Lung microvascular endothelial cell (primary cell): ENCODE data around the gene LYSMD4. TPM values are rescaled to one million over a fixed set of nuclear protein-coding genes. Genes with fewer than 3 reads are reported as not detected.

ENCODE experiments used
- DNase-seq, 2 donors: peaks; one replicate each; pipeline versions ENCODE4 v3.0.0 to v3.0.0-alpha.2; 2010; ENCODE audit warnings: low read depth in 2 of 2
- total RNA-seq: library from RNA; depleted of rRNA; stranded (reverse); fragments of >200 nt; gene quantifications from 2 replicates; pipeline ENCODE4 v1.2.1, GENCODE V29; 2014

Gene LYSMD4
- total RNA-seq, 1 donor from 2014 or later, result 5.6 TPM

DNA sequence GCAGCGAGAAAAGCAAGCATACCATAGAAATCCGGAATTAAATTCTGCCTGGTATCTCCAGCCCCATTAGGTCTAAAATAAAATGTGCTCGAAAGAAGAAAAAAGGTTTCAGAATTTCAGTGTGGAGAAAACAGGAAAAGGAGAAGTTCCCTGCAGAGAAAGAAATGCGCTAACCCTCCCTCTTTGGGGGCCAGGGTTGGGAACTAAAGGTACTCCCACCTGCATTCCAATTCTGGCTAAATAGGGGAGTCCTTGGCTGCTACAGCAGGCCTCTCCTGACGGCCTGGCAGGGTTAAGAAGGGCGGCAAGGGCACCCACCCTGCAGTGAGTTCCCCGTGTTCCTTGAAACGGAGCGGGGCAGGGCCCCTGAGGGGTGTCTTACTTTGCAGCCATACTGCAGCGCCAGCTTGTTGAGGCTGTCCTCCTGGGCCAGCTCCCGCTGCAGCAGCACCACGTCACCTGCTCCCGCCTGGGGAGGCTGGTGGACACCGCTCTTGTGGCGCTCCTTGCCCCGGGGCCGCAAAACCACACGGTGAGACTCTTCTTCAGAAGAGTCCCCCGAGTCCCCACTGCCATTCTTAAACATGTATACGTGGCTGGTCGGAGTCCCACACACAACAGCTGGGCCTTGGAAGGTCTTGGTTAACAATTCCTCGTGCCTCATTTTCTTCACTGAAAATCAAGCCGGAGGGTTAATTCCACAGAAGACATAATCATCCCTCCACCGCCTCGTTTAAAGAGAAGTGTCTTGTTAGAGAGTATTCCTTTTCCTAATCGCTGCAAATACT, 1.7 kb downstream of the LYSMD4 start:
- DNase-seq, result no peak

DNA sequence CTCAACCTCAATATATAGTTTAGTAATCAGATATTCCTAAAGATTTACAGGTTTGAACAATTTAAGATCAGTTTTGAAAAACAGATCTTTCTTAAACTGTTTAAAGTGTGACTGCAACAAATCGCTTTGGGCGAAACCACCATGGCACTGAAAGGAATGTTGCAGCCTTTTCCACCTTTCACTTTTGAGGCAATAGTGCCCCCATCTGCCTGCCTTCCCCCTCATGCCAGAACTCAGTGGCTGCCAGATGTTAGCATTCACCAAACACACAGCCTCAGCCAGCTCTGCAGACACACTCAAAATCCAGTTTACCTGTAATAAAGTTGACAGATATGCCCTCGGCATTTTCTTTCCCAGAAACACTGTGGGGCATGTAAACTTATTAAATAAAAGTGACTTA, 3.3 kb downstream of the LYSMD4 start:
- peak; percentile 67 to 74 for DNase-seq

DNA sequence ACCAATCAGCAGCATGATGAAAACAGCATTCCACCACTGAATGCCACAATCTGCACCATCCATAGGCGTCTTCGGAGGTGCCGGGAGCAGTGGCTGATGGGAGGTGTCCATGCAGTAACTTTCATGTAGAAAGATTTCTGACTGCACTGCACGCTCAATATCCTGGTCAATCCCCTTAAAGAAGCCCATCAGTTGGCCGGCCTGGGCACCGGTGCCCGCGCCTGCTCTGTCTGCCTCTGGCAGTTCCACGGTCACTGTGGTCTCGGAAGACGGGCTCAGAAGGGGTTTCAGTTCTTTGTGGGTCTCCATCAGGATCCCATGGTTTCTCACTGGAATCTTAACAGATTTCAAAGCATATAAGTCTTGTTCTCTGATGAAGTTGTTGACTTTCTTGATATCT, 3.9 kb downstream of the LYSMD4 start:
- no peak for DNase-seq

DNA sequence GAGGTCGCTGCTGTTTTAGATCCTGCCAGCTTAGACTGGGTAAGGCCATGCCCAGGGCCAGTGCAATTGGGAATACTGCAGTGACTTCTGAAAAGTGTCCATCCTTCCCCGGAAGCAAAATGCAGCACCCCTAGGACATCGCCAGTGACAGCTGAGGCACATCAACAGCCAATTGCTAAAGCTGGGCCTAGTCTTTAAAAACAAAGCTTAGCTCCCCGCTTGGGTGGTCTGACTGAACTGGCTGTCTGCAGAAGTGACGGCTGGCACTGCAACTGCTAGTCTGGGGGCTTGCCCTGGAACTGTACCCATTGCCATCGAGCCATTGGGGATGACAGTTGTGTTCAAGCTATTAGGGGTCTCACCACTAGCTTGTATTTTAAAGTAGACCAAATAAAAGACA, 4.3 kb downstream of the LYSMD4 start:
- DNase-seq, result no peak

DNA sequence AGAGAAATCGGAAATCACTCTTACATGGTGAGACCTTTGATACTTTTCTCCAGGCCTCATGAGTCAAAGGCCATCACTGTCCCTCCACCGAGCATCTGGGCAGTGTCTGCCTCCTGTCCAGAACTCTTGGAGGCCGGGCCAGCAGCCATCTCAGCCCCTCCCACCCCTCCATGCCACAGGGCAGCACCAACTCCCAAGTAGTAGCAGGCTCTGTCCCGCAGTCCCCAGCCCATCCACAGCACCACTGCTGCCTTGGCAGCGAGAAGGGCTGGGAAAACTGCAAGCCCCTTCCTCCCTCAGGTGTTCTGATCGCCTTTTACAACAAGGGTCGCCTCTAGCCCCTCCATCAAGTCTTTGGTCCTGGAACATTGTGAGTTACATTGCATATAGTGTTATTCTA, 5.5 kb downstream of the LYSMD4 start:
- no peak for DNase-seq

DNA sequence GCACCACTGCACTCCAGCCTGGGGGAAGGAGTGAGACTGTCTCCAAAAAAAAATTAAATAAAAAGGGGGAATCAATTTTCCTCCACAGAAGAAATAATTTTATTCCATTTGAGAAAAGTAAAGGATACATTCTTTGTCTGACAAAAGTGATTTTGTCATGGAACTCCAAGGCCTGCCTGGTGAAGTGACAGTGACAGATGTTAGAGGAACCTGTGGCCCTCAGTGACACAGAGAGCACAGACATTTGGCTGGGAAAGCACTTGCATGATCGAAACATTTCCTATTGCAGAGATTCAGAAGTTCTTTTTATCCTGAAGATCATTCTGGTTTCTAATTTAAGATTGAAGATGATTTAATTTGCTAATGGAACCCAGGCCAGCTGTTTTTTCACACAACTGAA, 5.9 kb downstream of the LYSMD4 start:
- DNase-seq, result no peak

DNA sequence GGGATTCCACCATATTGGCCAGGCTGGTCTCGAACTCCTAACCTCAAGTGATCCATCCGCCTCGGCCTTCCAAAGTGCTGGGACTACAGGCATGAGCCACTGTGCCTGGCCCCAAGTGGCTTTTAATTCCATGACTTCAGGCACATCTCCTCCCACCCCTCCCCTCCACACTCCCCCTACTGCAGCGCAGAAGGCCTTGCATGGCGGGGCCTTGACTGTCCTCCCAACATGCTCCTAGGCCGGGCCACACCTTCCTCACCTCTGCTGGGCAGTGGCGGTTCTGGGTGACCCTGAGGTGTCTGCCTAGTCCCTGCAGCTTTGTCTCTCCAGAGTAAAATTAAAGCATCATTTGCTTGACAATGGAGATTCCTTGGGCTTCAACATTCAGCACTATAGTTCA, 6.9 kb downstream of the LYSMD4 start:
- no peak for DNase-seq

DNA sequence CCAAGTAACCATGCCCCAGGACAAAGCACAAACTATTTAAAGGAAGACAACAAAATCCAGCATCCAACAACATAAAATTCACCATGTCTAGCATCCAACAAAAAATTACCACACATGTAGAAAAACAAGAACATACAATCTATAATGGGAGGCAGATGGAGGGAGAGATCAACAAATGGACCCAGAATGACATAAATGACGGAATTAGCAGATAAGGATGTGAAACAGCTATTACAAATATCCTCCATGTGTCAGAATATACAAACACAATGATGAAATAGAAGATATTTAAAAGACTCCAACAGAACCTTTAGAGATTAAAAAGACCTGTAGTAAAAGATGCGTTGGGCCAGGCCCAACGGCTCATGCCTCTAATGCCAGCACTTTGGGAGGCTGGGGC, 10.8 kb downstream of the LYSMD4 start:
- no peak for DNase-seq

DNA sequence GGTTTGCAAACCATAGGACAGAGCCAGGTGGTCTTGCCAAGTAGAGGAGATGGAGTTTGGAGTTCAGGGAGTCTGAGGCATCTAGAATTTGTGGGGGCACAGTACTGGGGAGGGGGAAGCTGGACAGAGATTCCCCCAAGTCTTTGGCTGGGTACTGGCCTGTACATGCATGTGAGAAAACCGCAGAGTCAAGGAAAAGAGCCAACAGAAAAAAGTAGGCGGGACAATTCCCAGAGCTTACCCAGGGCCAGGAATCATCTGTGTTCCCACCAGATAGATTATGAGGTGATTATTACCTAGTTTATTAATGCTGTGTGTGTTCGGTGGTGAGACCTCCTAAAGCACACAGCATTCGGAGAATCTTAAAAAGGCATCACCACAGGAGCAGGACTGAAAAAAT, 11.3 kb downstream of the LYSMD4 start:
- no peak for DNase-seq

DNA sequence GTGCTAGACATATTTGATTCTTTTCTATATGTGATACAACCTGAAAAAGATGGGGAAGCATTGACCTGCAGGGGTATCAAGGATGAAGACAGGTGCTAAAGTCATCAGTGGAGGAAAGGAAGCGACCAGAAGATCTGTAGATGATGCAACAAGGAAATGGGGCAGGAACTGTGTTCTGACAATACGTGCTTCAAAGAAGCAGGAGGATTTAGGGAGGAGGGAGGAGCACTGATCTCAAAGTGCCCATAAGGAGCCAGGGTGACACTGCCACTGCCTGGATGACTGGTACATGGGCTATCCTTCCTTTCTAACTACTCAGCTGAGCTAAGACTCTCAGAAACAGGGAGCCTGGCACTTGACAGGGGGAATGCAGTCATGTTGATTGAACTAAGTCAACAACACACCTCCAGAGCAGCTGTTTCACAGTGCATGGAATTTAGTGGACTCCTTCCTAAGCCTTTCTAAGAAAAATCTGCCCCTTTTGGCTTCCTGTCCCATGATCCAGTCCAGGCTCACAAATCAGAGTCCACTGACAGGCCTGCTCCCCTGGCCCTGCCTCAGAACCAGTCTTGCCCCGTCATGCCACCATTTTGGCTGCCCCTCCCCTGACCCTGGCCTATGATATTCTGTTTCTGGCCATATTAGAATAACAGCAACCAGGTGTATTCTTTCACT, 12.0 kb downstream of the LYSMD4 start:
- DNase-seq, result no peak

DNA sequence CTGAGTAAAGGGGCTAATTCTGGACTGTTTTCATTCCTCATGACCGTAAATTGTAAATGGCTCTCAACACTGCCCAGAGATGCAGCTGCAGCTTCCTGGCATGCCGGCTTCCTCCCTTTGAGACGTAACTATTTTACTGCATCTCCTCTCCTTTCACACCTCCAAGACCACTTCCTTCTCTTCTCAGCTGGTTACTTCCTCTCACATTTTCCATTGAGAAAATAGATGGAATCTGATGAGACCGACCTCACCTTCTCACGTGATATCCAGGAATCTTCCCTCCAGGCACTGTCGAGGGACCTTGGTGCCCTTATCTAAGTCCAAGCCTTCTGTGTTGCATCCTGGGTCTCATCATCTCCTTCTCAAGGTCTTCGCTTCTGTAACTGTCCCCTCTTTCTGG, 12.7 kb downstream of the LYSMD4 start:
- no peak for DNase-seq

DNA sequence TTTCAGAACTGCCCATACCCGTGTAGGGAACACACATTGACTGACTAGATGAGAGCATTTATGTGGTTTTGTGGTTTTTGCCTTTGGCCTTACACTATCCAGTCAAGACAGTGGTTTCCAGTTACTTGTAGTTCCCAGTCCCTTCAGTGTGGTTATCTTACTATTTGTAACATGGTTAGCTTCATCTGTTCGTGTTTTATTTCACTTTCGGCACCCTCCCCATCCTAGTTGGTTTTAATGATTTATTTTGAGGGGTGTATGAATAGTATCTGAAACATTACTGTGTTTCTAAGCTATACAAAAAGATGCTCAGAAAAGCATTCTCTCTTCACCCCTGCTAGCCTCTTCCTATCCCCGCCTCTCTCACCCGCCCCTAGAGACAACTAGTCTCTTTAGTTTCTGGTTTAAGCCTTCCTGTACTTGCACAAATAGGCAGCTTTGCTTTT, 14.1 kb downstream of the LYSMD4 start:
- DNase-seq, result no peak

DNA sequence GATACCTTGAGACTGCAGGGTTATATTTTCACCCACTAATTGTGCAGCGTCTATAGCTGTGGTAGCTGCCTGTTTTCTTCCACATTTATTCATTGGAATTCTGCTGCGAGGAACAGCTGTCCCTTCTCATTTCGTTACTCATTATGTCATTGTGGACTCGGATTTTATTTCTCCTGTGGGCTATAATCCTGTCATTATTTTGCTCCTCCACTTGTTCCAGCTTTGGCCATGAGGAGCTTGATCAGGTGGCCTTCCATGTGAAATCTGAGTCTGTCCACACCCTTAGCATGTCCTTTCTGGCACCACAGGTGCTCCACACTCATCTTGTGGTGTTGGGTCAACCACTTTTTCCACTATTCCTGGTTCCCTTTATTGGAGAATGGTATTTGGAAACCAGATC, 14.8 kb downstream of the LYSMD4 start:
- no peak for DNase-seq

DNA sequence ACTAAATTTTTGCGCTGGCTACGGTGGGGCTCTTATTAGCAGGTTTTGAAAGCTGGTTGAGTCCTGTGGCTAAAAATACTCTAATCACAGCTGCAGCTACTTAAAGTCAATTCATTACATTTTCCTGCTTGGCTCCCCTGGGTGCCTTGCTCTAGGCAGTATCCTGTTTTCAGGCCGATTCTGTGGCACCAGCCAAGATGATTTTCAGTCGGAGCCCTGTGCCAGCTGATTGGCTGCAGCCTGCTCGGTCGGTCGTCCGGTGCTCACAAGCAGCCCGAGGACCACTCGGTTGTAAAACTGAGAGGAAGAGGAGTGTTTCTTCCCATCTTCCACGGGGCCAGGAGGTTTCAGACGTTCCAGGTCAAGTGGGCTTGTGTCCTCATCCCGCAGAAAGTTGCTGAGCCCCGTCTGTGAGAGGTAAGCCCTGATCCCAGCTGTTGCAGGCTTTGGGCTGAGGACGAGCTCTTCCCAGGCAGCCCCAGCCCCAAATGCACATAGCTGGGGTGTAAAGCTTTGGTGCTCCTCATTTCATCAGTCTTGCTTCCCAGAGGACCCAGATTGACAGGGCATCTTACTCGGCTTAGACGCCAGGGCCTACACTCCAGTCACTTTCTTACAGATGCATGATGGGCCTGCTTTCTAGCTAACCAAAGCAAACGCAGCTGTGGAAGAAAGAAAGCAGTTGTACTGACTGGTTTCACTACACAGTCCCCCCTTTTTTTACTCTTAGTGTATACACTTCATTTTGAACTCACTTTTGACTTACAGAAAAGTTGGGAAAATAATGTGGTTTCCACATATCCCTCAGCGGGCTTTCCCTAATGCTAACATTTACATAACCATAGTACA, 15.9 kb downstream of the LYSMD4 start:
- no peak for DNase-seq

DNA sequence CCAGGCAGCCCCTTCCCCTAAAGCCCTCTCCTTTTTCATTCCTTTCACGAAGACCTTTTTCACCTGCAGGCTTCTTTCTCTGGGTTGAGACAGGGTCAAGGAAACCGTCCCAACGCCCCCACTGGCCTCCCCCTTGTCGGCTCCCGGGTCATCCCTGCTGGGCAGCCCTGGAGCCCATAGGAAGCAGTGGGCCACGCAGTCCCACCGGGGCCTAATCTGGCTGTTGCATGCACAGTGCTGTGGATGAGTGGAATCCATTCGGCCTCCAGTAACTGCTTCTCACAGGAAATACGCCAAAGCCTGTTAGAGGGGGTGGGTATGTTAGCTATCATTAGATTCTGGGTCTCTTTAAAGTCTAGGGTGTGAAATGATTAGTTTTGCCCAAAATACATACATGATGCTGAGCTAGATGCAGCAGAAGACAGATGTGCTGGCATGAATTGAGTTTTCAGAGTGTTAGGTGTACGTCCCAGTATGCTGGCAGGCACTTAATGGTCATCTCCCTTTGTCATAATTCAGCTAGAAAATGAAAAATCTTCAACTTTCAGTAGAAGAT, 16.6 kb downstream of the LYSMD4 start:
- no peak for DNase-seq

DNA sequence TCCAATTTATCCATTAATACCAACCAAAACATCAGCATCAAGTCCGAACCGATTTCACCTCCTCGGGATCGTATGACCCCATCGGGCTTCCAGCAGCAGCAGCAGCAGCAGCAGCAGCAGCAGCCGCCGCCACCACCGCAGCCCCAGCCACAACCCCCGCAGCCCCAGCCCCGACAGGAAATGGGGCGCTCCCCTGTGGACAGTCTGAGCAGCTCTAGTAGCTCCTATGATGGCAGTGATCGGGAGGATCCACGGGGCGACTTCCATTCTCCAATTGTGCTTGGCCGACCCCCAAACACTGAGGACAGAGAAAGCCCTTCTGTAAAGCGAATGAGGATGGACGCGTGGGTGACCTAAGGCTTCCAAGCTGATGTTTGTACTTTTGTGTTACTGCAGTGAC, 20.8 kb downstream of the LYSMD4 start:
- DNase-seq, result no peak

DNA sequence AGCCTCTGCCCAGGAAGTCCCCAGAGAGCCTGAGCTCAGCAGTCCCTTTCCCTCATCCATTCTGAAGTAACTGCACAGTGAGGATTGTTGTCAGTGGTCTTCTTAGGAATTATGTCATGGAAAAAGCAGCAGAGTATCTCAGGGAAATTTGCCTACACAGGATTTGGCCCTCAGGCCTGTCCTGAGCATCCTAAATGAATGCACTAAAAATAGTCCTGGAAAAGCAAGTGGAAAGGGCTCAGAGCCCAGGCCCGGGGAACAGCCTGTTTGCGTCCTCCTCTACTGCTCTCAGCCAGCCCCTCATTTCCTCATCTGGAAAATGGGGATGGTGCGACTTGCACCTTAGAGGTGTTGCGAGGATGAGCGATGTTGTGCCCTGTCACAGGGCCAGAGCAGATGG, 21.6 kb downstream of the LYSMD4 start:
- DNase-seq, result no peak

DNA sequence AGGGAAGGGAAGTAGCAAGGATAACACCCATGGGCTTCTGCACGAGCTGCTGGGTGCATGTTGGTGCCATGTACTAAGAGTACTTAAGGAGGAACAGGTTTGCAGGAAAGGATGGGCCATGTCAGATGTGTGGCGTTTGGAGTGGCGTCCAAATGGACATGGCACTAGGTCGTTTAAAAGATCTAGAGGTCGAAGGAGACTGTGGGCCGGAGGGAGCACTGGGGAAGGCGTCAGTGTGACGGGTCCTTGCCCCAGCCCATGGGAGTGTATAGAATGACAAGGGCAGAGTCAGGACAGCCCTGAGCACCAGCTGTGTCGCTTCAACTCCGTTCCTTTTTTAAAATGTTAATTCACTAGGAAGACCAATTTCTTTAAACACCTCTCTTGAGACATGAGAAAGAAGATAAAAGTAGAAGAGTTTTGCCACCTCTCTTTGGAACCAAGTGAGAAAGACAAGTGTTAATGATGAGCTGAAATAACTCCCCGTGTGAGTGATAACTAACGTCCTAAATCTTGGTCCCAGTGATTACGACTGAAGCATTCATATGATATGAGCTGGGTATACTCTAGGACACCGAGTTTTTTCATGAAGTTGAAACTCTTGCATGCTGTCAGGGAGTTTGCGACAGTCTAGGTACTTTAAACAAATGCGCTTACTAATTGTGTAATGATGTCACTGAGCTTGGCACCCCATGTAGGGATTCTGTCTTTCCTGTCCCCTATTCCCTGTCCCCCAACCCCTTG, 23.8 kb downstream of the LYSMD4 start:
- DNase-seq, result no peak

DNA sequence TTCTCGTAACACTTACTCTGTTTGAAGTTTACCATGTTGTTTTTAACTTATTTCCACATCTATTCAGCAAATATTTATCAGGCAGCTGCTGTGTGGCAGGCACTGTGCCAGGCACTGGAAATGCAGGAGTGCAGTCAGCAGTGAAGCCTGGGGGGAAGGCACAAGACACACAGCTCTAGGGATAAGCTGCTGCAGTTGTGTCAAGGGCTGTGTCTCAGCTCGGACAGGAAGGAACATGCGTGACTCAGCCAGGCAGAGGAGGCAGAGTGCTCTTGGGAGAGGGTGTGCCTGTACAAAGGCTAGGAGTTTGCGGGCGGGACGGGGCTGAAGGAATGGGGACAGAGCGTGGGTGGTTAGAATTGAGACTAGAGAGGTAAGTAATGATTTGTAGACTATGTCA, 24.7 kb downstream of the LYSMD4 start:
- DNase-seq, result peak; percentile 62 to 98

DNA sequence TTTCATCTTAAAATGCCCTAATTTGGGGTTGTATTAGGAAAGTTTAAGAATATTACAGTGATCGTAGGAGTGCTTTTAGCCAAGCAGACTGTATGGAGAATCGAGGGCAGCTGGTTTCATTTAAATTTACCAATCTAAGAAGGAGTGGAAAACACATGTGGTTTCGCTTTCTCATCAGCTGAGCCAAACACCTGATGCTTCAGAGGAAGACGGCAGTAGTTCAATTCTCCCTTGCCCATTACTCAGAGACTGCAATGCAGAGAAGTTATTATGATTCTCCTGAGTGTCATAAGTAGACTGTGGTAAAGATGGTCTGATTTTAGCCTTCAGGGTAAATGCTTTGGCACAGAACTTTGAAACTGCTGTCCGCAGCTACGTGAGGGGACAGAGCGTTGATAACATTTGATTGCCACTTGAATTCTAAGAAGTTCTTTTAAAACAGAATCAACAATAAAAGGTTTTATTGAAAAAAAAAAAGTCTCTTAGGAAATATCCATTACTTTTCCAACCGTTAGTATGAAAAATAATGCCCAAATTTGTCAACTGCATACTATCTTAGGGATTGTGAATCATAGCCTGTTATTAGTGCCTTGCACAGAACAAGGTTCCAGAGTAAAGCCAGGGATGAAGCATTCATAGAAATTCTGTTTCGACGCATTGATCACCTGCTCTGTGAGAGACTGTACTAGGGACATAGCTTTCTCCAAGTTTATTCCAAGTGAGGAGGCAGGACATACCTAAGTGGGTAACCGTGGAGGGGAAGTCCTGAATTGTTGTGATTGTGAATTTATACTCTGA, 25.6 kb downstream of the LYSMD4 start:
- DNase-seq, result peak in 1 of 2 donors; percentile 72
